Vagina (tissue), 2 donors: ENCODE measurements around the gene AXIN1.

Experiments used
- POLR2A ChIP-seq, 2 donors: fragments of 450-650 bp; IDR thresholded peaks; one replicate each; pipeline ENCODE4 v1.6.1; 2017; ENCODE audit warnings: antibody characterized with exemption in 2 of 2, mild to moderate bottlenecking in 2 of 2, moderate library complexity in 2 of 2
- POLR2AphosphoS5 ChIP-seq, 2 donors: sonication (generic); formaldehyde crosslinking; IDR thresholded peaks; one replicate each; pipeline ENCODE4 v1.9.0; 2017; ENCODE audit warnings: antibody characterized with exemption in 2 of 2, mild to moderate bottlenecking in 2 of 2, low read depth in 1 of 2; ENCODE audit not compliant: insufficient read depth in 1 of 2
- TF ChIP-seq, protein P1 (sequence below), 3 experiments: fragments of 450-650 bp in 2 of 3; fragments of 200-600 bp in 1 of 3; sonication (generic) in 1 of 3; IDR thresholded peaks; one replicate each; pipeline ENCODE4 v1.5.1; 2017 to 2019; ENCODE audit warnings: antibody characterized with exemption in 3 of 3, mild to moderate bottlenecking in 2 of 3, moderate library complexity in 2 of 3

DNA sequence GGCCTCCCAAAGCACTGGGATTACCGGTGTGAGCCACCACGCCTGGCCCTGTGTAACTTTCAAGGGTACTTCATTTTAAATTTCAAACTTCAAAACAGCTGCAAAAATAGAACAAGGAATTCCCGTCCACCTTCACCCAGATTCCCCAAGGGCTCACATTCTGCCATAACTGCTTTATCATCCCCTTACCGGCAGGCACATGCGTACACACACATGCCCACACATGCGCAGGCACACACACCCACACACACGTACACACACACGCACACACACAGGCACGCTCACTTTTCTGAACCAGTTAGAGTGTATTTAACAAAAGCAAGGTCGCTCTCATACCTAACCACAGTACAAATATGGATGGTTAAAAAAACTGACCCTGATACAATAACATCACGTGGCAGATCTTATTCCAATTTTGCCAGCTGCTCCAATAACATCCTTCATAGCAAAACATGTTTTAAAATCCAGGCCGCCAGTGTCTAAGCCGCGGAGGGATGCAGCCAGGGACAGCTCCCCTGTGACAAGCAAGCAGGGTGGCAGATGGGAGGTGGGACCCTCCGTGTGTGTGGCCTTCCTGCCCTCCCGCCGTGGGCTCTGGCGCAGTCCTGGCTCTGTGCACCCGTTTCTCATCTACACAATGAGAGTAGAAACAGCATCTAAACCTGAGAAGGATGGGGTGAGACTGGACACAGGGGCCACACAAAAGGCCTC lies 46.5 kb downstream of the AXIN1 start:
- TF ChIP-seq POLR2AphosphoS5 (IDR thresholded peaks at IDR 0.05; ENCODE audit: insufficient read depth in 1 of 2, low read depth in 1 of 2), result no peak
- TF ChIP-seq POLR2A (IDR thresholded peaks at IDR 0.05), result no peak
- TF ChIP-seq, protein P1, sequence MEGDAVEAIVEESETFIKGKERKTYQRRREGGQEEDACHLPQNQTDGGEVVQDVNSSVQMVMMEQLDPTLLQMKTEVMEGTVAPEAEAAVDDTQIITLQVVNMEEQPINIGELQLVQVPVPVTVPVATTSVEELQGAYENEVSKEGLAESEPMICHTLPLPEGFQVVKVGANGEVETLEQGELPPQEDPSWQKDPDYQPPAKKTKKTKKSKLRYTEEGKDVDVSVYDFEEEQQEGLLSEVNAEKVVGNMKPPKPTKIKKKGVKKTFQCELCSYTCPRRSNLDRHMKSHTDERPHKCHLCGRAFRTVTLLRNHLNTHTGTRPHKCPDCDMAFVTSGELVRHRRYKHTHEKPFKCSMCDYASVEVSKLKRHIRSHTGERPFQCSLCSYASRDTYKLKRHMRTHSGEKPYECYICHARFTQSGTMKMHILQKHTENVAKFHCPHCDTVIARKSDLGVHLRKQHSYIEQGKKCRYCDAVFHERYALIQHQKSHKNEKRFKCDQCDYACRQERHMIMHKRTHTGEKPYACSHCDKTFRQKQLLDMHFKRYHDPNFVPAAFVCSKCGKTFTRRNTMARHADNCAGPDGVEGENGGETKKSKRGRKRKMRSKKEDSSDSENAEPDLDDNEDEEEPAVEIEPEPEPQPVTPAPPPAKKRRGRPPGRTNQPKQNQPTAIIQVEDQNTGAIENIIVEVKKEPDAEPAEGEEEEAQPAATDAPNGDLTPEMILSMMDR (IDR thresholded peaks at IDR 0.05), result no peak
